ENCODE results near the gene KNOP1. TPM values are rescaled to one million over a fixed set of nuclear protein-coding genes. Genes with fewer than 3 reads are reported as not detected.

KNOP1 gene
- total and polyA plus RNA-seq, 3 experiments from 2014 or later = 11.0 to 32.3 (median 30.7) TPM

- no peak overlapping the region for H3K4me3 ChIP-seq (ENCODE audit: low read length)
- ChIA-PET POLR2A (no interaction called here), CTCF (no interaction called here)
- H3K27ac ChIP-seq (ENCODE audit: low read depth, low read length) = no peak overlapping the region
- H3K4me1 ChIP-seq (ENCODE audit: insufficient read depth, low read length) = no peaks in the 10 kb centered on the region
- H3K9me3 Mint-ChIP-seq = no peaks in the 10 kb centered on the region
- H3K4me3 Mint-ChIP-seq = no peak overlapping the region
- no peaks in the 10 kb centered on the region for H3K27me3 ChIP-seq (ENCODE audit: insufficient read depth, low read length, poor library complexity, severe bottlenecking)
- H3K36me3 Mint-ChIP-seq = no peaks in the 10 kb centered on the region
- no peaks in the 10 kb centered on the region for H3K9me3 ChIP-seq (ENCODE audit: low read length)
- peaks cover 0 to 3% of the 10 kb centered on the region in 2 donors for H3K27me3 Mint-ChIP-seq
- DNase-seq = no peak
- no peak overlapping the region for H3K27ac Mint-ChIP-seq
- H3K4me1 Mint-ChIP-seq = no peaks in the 10 kb centered on the region
- H3K36me3 ChIP-seq (ENCODE audit: insufficient read depth, low read length) = no peaks in the 10 kb centered on the region
Observed at GRCh38 chr16:19757026-19757425, 39.0 kb upstream of the KNOP1 start.

- no peaks in the 10 kb centered on the region for H3K9me3 ChIP-seq (ENCODE audit: low read length)
- DNase-seq = no peak
- H3K36me3 ChIP-seq (ENCODE audit: insufficient read depth, low read length) = no peaks in the 10 kb centered on the region
- H3K4me1 ChIP-seq (ENCODE audit: insufficient read depth, low read length) = no peaks in the 10 kb centered on the region
- CTCF ChIA-PET = interaction anchor here (0.6 kb wide), 1 partner anchor 687 kb away, joined by 3 read pairs; no protein-coding TSS in a partner anchor
- H3K27me3 Mint-ChIP-seq = peaks cover 0 to 3% of the 10 kb centered on the region in 2 donors
- H3K36me3 Mint-ChIP-seq = no peaks in the 10 kb centered on the region
- H3K27ac ChIP-seq (ENCODE audit: low read depth, low read length) = no peak overlapping the region
- no peak overlapping the region for H3K4me3 Mint-ChIP-seq
- H3K4me3 ChIP-seq (ENCODE audit: low read length) = no peak overlapping the region
- no peaks in the 10 kb centered on the region for H3K27me3 ChIP-seq (ENCODE audit: insufficient read depth, low read length, poor library complexity, severe bottlenecking)
- no peaks in the 10 kb centered on the region for H3K9me3 Mint-ChIP-seq
- H3K4me1 Mint-ChIP-seq = no peaks in the 10 kb centered on the region
- peak overlapping the region in 1 of 8 donors; percentile 20 for H3K27ac Mint-ChIP-seq
- POLR2A ChIA-PET = no interaction called here
Observed at GRCh38 chr16:19755268-19755667, 37.2 kb upstream of the KNOP1 start.

GRCh38 chr16:19754644-19755036 is 36.6 kb upstream of the KNOP1 start:
- H3K9me3 Mint-ChIP-seq = no peaks in the 10 kb centered on the region
- H3K4me3 Mint-ChIP-seq = no peak overlapping the region

GRCh38 chr16:19753815-19754643 is 36.0 kb upstream of the KNOP1 start:
- no peaks in the 10 kb centered on the region for H3K36me3 ChIP-seq (ENCODE audit: insufficient read depth, low read length)
- Mint-ChIP-seq H3K4me3 (no peak overlapping the region), H3K27me3 (peaks cover 0 to 3% of the 10 kb centered on the region in 2 donors)

More at GRCh38 chr16:19754644-19755036, 36.6 kb upstream of the KNOP1 start:
- CTCF ChIA-PET = no interaction called here
- no peaks in the 10 kb centered on the region for H3K27me3 ChIP-seq (ENCODE audit: insufficient read depth, low read length, poor library complexity, severe bottlenecking)
- H3K36me3 ChIP-seq (ENCODE audit: insufficient read depth, low read length) = no peaks in the 10 kb centered on the region
- no peak overlapping the region for H3K27ac ChIP-seq (ENCODE audit: low read depth, low read length)
- H3K4me1 Mint-ChIP-seq = no peaks in the 10 kb centered on the region
- no peak overlapping the region for H3K27ac Mint-ChIP-seq
- POLR2A ChIA-PET = interaction anchor here (0.6 kb wide), 1 partner anchor 234 kb away, joined by 3 read pairs; no protein-coding TSS in a partner anchor
- DNase-seq = no peak
- no peaks in the 10 kb centered on the region for H3K36me3 Mint-ChIP-seq
- no peak overlapping the region for H3K4me3 ChIP-seq (ENCODE audit: low read length)
- H3K9me3 ChIP-seq (ENCODE audit: low read length) = no peaks in the 10 kb centered on the region
- peaks cover 0 to 3% of the 10 kb centered on the region in 2 donors for H3K27me3 Mint-ChIP-seq
- H3K4me1 ChIP-seq (ENCODE audit: insufficient read depth, low read length) = no peaks in the 10 kb centered on the region

GRCh38 chr16:19751478-19752385 is 33.7 kb upstream of the KNOP1 start:
- Histone ChIP-seq H3K9me3 (ENCODE audit: low read length) (no peaks in the 10 kb centered on the region), H3K27me3 (ENCODE audit: insufficient read depth, low read length, poor library complexity, severe bottlenecking) (no peaks in the 10 kb centered on the region), H3K4me3 (ENCODE audit: low read length) (no peak overlapping the region), H3K4me1 (ENCODE audit: insufficient read depth, low read length) (no peaks in the 10 kb centered on the region), H3K27ac (ENCODE audit: low read depth, low read length) (no peak overlapping the region), H3K36me3 (ENCODE audit: insufficient read depth, low read length) (no peaks in the 10 kb centered on the region)
- H3K4me1 Mint-ChIP-seq = no peaks in the 10 kb centered on the region
- H3K36me3 Mint-ChIP-seq = no peaks in the 10 kb centered on the region
- no peak overlapping the region for H3K4me3 Mint-ChIP-seq
- H3K27ac Mint-ChIP-seq = peak overlapping the region in 1 of 8 donors; percentile 51
- H3K9me3 Mint-ChIP-seq = no peaks in the 10 kb centered on the region
- ChIA-PET POLR2A (no interaction called here), CTCF (no interaction called here)
- no peaks in the 10 kb centered on the region for H3K27me3 Mint-ChIP-seq
- no peak for DNase-seq

More at GRCh38 chr16:19753815-19754643, 36.0 kb upstream of the KNOP1 start:
- Histone ChIP-seq H3K27ac (ENCODE audit: low read depth, low read length) (no peak overlapping the region), H3K4me1 (ENCODE audit: insufficient read depth, low read length) (no peaks in the 10 kb centered on the region), H3K27me3 (ENCODE audit: insufficient read depth, low read length, poor library complexity, severe bottlenecking) (no peaks in the 10 kb centered on the region), H3K9me3 (ENCODE audit: low read length) (no peaks in the 10 kb centered on the region), H3K4me3 (ENCODE audit: low read length) (no peak overlapping the region)
- POLR2A ChIA-PET = interaction anchor here (0.6 kb wide), 1 partner anchor 234 kb away, joined by 3 read pairs; no protein-coding TSS in a partner anchor
- Mint-ChIP-seq H3K27ac (peak overlapping the region in 1 of 8 donors; percentile 75), H3K36me3 (no peaks in the 10 kb centered on the region), H3K4me1 (no peaks in the 10 kb centered on the region), H3K9me3 (no peaks in the 10 kb centered on the region)
- CTCF ChIA-PET = no interaction called here
- DNase-seq = no peak

GRCh38 chr16:19749571-19750080 is 31.6 kb upstream of the KNOP1 start:
- Histone ChIP-seq H3K36me3 (ENCODE audit: insufficient read depth, low read length) (no peaks in the 10 kb centered on the region), H3K27me3 (ENCODE audit: insufficient read depth, low read length, poor library complexity, severe bottlenecking) (no peaks in the 10 kb centered on the region), H3K4me1 (ENCODE audit: insufficient read depth, low read length) (no peaks in the 10 kb centered on the region), H3K27ac (ENCODE audit: low read depth, low read length) (no peak overlapping the region), H3K9me3 (ENCODE audit: low read length) (no peaks in the 10 kb centered on the region), H3K4me3 (ENCODE audit: low read length) (no peak overlapping the region)
- no peak overlapping the region for H3K4me3 Mint-ChIP-seq
- H3K9me3 Mint-ChIP-seq = no peaks in the 10 kb centered on the region
- H3K27ac Mint-ChIP-seq = no peak overlapping the region
- H3K27me3 Mint-ChIP-seq = no peaks in the 10 kb centered on the region
- ChIA-PET POLR2A (no interaction called here), CTCF (no interaction called here)
- H3K36me3 Mint-ChIP-seq = no peaks in the 10 kb centered on the region
- DNase-seq = no peak
- no peaks in the 10 kb centered on the region for H3K4me1 Mint-ChIP-seq

GRCh38 chr16:19748389-19749168 is 30.6 kb upstream of the KNOP1 start:
- Histone ChIP-seq H3K36me3 (ENCODE audit: insufficient read depth, low read length) (no peaks in the 10 kb centered on the region), H3K4me3 (ENCODE audit: low read length) (no peak overlapping the region), H3K27ac (ENCODE audit: low read depth, low read length) (no peak overlapping the region), H3K9me3 (ENCODE audit: low read length) (no peaks in the 10 kb centered on the region), H3K4me1 (ENCODE audit: insufficient read depth, low read length) (no peaks in the 10 kb centered on the region), H3K27me3 (ENCODE audit: insufficient read depth, low read length, poor library complexity, severe bottlenecking) (no peaks in the 10 kb centered on the region)
- no peak for DNase-seq
- POLR2A ChIA-PET = no interaction called here
- CTCF ChIA-PET = no interaction called here
- no peaks in the 10 kb centered on the region for H3K36me3 Mint-ChIP-seq
- no peak overlapping the region for H3K4me3 Mint-ChIP-seq
- no peaks in the 10 kb centered on the region for H3K4me1 Mint-ChIP-seq
- no peaks in the 10 kb centered on the region for H3K9me3 Mint-ChIP-seq
- peak overlapping the region in 1 of 8 donors; percentile 32 for H3K27ac Mint-ChIP-seq
- H3K27me3 Mint-ChIP-seq = no peaks in the 10 kb centered on the region
